SK-N-DZ (cell line): ENCODE measurements around the gene ASTL.
"Not testable (repeated sequence)": the region's sequence is repeated elsewhere in the genome, so short reads cannot be mapped to it uniquely, and the experiment has no call there.

ENCODE experiments used
- DNase-seq: peaks from one replicate; pipeline ENCODE4 v3.0.0-alpha.2; 2015; ENCODE audit warnings: low spot score

The ASTL gene

GRCh38 chr2:96146153-96146880 lies 8.0 kb upstream of the ASTL start:
- no peak for DNase-seq

GRCh38 chr2:96145848-96146152 lies 7.5 kb upstream of the ASTL start:
- no peak for DNase-seq

- no peak for DNase-seq
Measured at GRCh38 chr2:96145036-96145847, 6.9 kb upstream of the ASTL start, which contains the start of gene DUSP2. Gene DUSP2, minus strand, starts transcription at chr2:96145440. Its CDS starts 86 bp downstream, at chr2:96145354.

- DNase-seq: no peak
Measured at GRCh38 chr2:96144481-96145035, 6.3 kb upstream of the ASTL start.

- DNase-seq: peak; percentile 32
Measured at GRCh38 chr2:96143848-96144480, 5.7 kb upstream of the ASTL start.

GRCh38 chr2:96143231-96143847 lies 5.0 kb upstream of the ASTL start:
- DNase-seq: no peak

GRCh38 chr2:96142217-96143113 lies 4.2 kb upstream of the ASTL start:
- no peak for DNase-seq

- DNase-seq: not testable (repeated sequence)
Measured at GRCh38 chr2:96141624-96141967, 3.3 kb upstream of the ASTL start.

- no peak for DNase-seq
Measured at GRCh38 chr2:96140941-96141623, 2.8 kb upstream of the ASTL start.

GRCh38 chr2:96139181-96139758 lies 968 bp upstream of the ASTL start:
- no peak for DNase-seq

- no peak for DNase-seq
Measured at GRCh38 chr2:96137321-96138178, 752 bp downstream of the ASTL start.

GRCh38 chr2:96136129-96136720 lies 2.1 kb downstream of the ASTL start:
- DNase-seq: no peak

GRCh38 chr2:96135621-96136020 lies 2.7 kb downstream of the ASTL start:
- no peak for DNase-seq

GRCh38 chr2:96135171-96135570 lies 3.1 kb downstream of the ASTL start:
- no peak for DNase-seq

GRCh38 chr2:96134421-96134820 lies 3.9 kb downstream of the ASTL start:
- no peak for DNase-seq

GRCh38 chr2:96131813-96132745 lies 6.2 kb downstream of the ASTL start:
- no peak for DNase-seq

GRCh38 chr2:96131152-96131812 lies 7.0 kb downstream of the ASTL start:
- DNase-seq: no peak
